DND-41 (cell line): Measurements from ENCODE around the gene EDIL3.

Source experiments
- ATAC-seq: fragments of 200-7000 bp; cut with Tn5 transposase; 3 replicates; pipeline ENCODE4 v1.9.1; 2021; ENCODE audit warnings: low read depth; ENCODE audit not compliant: insufficient read depth
- DNase-seq: peaks from one replicate; pipeline ENCODE4 v3.0.0-alpha.2; 2020
- H2AFZ ChIP-seq: 2 replicates; pipeline ENCODE4 v1.6.0; 2012; ENCODE audit warnings: low read depth, low read length
- H3K27ac ChIP-seq: 2 replicates; pipeline ENCODE4 v1.5.1; 2012; ENCODE audit warnings: low read length, inconsistent platforms
- H3K27me3 ChIP-seq: fragments of 200-600 bp; sonication (generic); 2 replicates; pipeline ENCODE4 v1.6.0; 2012; ENCODE audit warnings: low read length, mild to moderate bottlenecking, inconsistent platforms; ENCODE audit not compliant: insufficient read depth, poor library complexity
- H3K36me3 ChIP-seq: 2 replicates; pipeline ENCODE4 v1.5.1; 2012; ENCODE audit warnings: low read length, inconsistent platforms; ENCODE audit not compliant: insufficient read depth
- H3K4me1 ChIP-seq: 2 replicates; pipeline ENCODE4 v1.5.1; 2012; ENCODE audit warnings: mild to moderate bottlenecking, low read length; ENCODE audit not compliant: insufficient read depth
- H3K4me2 ChIP-seq: 2 replicates; pipeline ENCODE4 v1.6.0; 2012; ENCODE audit warnings: mild to moderate bottlenecking, moderate library complexity, low read length, inconsistent platforms; ENCODE audit not compliant: insufficient read depth
- H3K4me3 ChIP-seq, 2 experiments: fragments of 200-600 bp in 1 of 2; shearing (Covaris generic) in 1 of 2; 2 replicates each; pipeline ENCODE4 v1.5.1; 2012 to 2016; ENCODE audit warnings: inconsistent platforms in 2 of 2, low read length in 2 of 2, mild to moderate bottlenecking in 2 of 2, low read depth in 1 of 2, moderate library complexity in 1 of 2
- H3K79me2 ChIP-seq: 2 replicates; pipeline ENCODE4 v1.6.0; 2012; ENCODE audit warnings: low read length, inconsistent platforms; ENCODE audit not compliant: insufficient read depth
- H3K9ac ChIP-seq: 2 replicates; pipeline ENCODE4 v1.6.0; 2012; ENCODE audit warnings: low read depth, mild to moderate bottlenecking, inconsistent platforms, low read length, moderate library complexity
- H3K9me3 ChIP-seq: 2 replicates; pipeline ENCODE4 v1.5.1; 2012; ENCODE audit warnings: low read length, moderate library complexity, mild to moderate bottlenecking, inconsistent platforms; ENCODE audit not compliant: insufficient read depth, severe bottlenecking
- H4K20me1 ChIP-seq: 2 replicates; pipeline ENCODE4 v1.6.0; 2012; ENCODE audit warnings: low read length; ENCODE audit not compliant: insufficient read depth
- CTCF ChIP-seq: IDR thresholded peaks from 2 replicates; pipeline ENCODE4 v1.5.1; 2012; ENCODE audit warnings: borderline replicate concordance, low read length, moderate library complexity, mild to moderate bottlenecking; ENCODE audit not compliant: poor library complexity, severe bottlenecking; ENCODE audit errors: extremely low read depth
- EZH2 ChIP-seq: IDR thresholded peaks from 3 replicates; pipeline ENCODE4 v1.6.1; 2012; ENCODE audit warnings: borderline replicate concordance, low read depth, mild to moderate bottlenecking, moderate library complexity, low read length, inconsistent platforms; ENCODE audit not compliant: severe bottlenecking

EDIL3 gene

GRCh38 chr5:83914199-83914598 is 470.5 kb downstream of the EDIL3 start:
- TF ChIP-seq CTCF: no peak
- TF ChIP-seq EZH2: no peak
- DNase-seq (no peak), ATAC-seq (no peak)
- Histone ChIP-seq H3K27me3 (no peaks in the 10 kb centered on the region), H3K4me3 (no peak overlapping the region), H3K36me3 (no peaks in the 10 kb centered on the region), H2AFZ (no peak overlapping the region), H3K79me2 (no peaks in the 10 kb centered on the region), H3K4me1 (no peaks in the 10 kb centered on the region), H3K9ac (no peak overlapping the region), H3K9me3 (no peaks in the 10 kb centered on the region), H4K20me1 (no peaks in the 10 kb centered on the region), H3K4me2 (no peak overlapping the region), H3K27ac (no peak overlapping the region)

- Histone ChIP-seq H3K27me3 (no peaks in the 10 kb centered on the region), H3K79me2 (no peaks in the 10 kb centered on the region), H3K9me3 (no peaks in the 10 kb centered on the region), H3K4me1 (no peaks in the 10 kb centered on the region), H3K27ac (no peak overlapping the region), H3K4me2 (no peak overlapping the region), H3K9ac (no peak overlapping the region), H3K4me3 (no peak overlapping the region), H4K20me1 (no peaks in the 10 kb centered on the region), H2AFZ (no peak overlapping the region), H3K36me3 (no peaks in the 10 kb centered on the region)
- TF ChIP-seq EZH2 (no peak), CTCF (no peak)
- DNase-seq (no peak), ATAC-seq (no peak)
Observed at GRCh38 chr5:83913593-83913992, 471.1 kb downstream of the EDIL3 start.

GRCh38 chr5:83911367-83911919 is 473.2 kb downstream of the EDIL3 start:
- Histone ChIP-seq H3K4me2 (no peak overlapping the region), H3K79me2 (no peaks in the 10 kb centered on the region), H3K27me3 (no peaks in the 10 kb centered on the region), H3K27ac (no peak overlapping the region), H3K4me3 (no peak overlapping the region), H3K4me1 (no peaks in the 10 kb centered on the region), H4K20me1 (no peaks in the 10 kb centered on the region), H3K36me3 (no peaks in the 10 kb centered on the region), H3K9ac (no peak overlapping the region), H2AFZ (no peak overlapping the region), H3K9me3 (no peaks in the 10 kb centered on the region)
- no peak for TF ChIP-seq EZH2
- no peak for TF ChIP-seq CTCF
- no peak for ATAC-seq
- DNase-seq: no peak

GRCh38 chr5:83900306-83900705 is 484.4 kb downstream of the EDIL3 start:
- DNase-seq (no peak), ATAC-seq (no peak)
- TF ChIP-seq EZH2 (no peak), CTCF (no peak)
- no peak overlapping the region for H3K9ac ChIP-seq
- H3K27ac ChIP-seq: no peak overlapping the region
- no peaks in the 10 kb centered on the region for H3K36me3 ChIP-seq
- no peak overlapping the region for H3K4me3 ChIP-seq
- no peaks in the 10 kb centered on the region for H3K79me2 ChIP-seq
- no peaks in the 10 kb centered on the region for H3K4me1 ChIP-seq
- no peak overlapping the region for H2AFZ ChIP-seq
- no peak overlapping the region for H3K4me2 ChIP-seq
- H3K27me3 ChIP-seq: no peaks in the 10 kb centered on the region
- no peaks in the 10 kb centered on the region for H3K9me3 ChIP-seq
- H4K20me1 ChIP-seq: no peaks in the 10 kb centered on the region
